Prostate gland (tissue), 2 donors: ENCODE measurements around the gene TWF2. TPM values are rescaled to one million over a fixed set of nuclear protein-coding genes. Genes with fewer than 3 reads are reported as not detected.

Source experiments
- DNase-seq: peaks from one replicate; pipeline ENCODE4 v3.0.0-alpha.2; 2019; ENCODE audit warnings: low spot score
- H3K27ac ChIP-seq, 2 donors: fragments of 200-600 bp; sonication (generic); 2 replicates each; pipeline ENCODE4 v1.5.1; 2017 to 2019
- H3K27me3 ChIP-seq: fragments of 200-600 bp; sonication (generic); replicated peaks from 2 replicates; pipeline ENCODE4 v1.5.1; 2019; ENCODE audit not compliant: insufficient read depth
- H3K36me3 ChIP-seq, 2 donors: fragments of 200-600 bp; sonication (generic); 1 replicate in 1 of 2; 2 replicates in 1 of 2; pipeline versions ENCODE4 v1.5.1 to v1.8.1; 2017 to 2019
- H3K4me1 ChIP-seq: fragments of 200-600 bp; sonication (generic); replicated peaks from 2 replicates; pipeline ENCODE4 v1.5.1; 2019
- H3K4me3 ChIP-seq, 2 donors: fragments of 200-600 bp; sonication (generic); 2 replicates each; pipeline ENCODE4 v1.5.1; 2017 to 2019
- H3K9me3 ChIP-seq: fragments of 200-600 bp; sonication (generic); 2 replicates; pipeline ENCODE4 v1.5.1; 2017
- CTCF ChIP-seq, 4 experiments: fragments of 200-600 bp in 2 of 4; fragments of 450-650 bp in 2 of 4; sonication (generic) in 2 of 4; IDR thresholded peaks; 1 replicate in 3 of 4; 2 replicates in 1 of 4; pipeline ENCODE4 v1.5.1; 2016 to 2019; ENCODE audit warnings: antibody characterized with exemption in 4 of 4, mild to moderate bottlenecking in 2 of 4, moderate library complexity in 2 of 4
- POLR2A ChIP-seq: fragments of 450-650 bp; IDR thresholded peaks from one replicate; pipeline ENCODE4 v1.6.1; 2016; ENCODE audit warnings: antibody characterized with exemption, mild to moderate bottlenecking
- POLR2AphosphoS5 ChIP-seq: sonication (generic); formaldehyde crosslinking; IDR thresholded peaks from one replicate; pipeline ENCODE4 v1.6.1; 2017; ENCODE audit warnings: antibody characterized with exemption
- WGBS: methylation state at CpG from one replicate; pipeline ENCODE4 v1.1.5; 2018; 5-methylcytosine and 5-hydroxymethylcytosine counted together
- intact Hi-C: fragments of 100-400 bp; cut with DNase I; formaldehyde crosslinking; loops from one replicate; pipeline ENCODE4 v1.14.2; 2022
- total RNA-seq, 2 donors: library from RNA; depleted of rRNA; stranded (reverse); fragments of >200 nt; gene quantifications; one replicate each; pipeline ENCODE4 v1.1.0, GENCODE V29; 2016

The TWF2 gene
- total RNA-seq, 2 donors from 2014 or later, result 60.9 to 65.5 TPM

DNA sequence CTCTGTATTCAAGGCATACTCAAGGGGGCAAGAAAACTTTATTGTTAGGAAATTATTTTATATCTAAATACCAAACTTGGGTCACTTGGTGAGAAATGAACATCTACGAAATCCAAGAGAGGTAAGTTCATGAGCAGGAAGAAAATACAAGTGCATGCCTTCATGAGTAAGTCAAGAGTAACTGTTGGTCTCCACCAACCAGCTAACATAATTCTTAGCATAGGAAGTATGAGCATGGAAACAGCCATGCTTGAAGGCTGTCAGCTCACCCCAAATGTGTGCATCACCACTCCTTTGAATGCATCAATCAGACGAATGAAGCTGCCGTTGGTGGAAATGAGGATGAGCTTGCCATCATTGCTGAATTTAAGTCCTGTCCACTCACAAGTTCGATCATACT is 20.5 kb upstream of the TWF2 start:
- Histone ChIP-seq H3K4me3 (no peak overlapping the region), H3K36me3 (peaks cover 15 to 45% of the 10 kb centered on the region in 2 donors), H3K27ac (no peak overlapping the region), H3K27me3 (no peaks in the 10 kb centered on the region), H3K9me3 (no peaks in the 10 kb centered on the region), H3K4me1 (peaks cover 13% of the 10 kb centered on the region)
- TF ChIP-seq CTCF (IDR thresholded peaks at IDR 0.05), result no peak
- TF ChIP-seq POLR2AphosphoS5, result no peak
- TF ChIP-seq POLR2A, result no peak
- intact Hi-C loops, result no loop called here
- DNase-seq, result no peak
- 89% methylated on average over 4 of the region's 4 CpGs for WGBS

GRCh38 chr3:52259035-52259434 is 20.1 kb upstream of the TWF2 start:
- no peak overlapping the region for H3K27ac ChIP-seq
- no peaks in the 10 kb centered on the region for H3K9me3 ChIP-seq
- 57% methylated on average over 1 of the region's 1 CpG for whole genome bisulfite sequencing
- no peak for TF ChIP-seq POLR2AphosphoS5
- no peak for TF ChIP-seq POLR2A
- TF ChIP-seq CTCF (IDR thresholded peaks at IDR 0.05), result no peak
- no peaks in the 10 kb centered on the region for H3K27me3 ChIP-seq
- no peak for DNase-seq
- H3K4me3 ChIP-seq, result no peak overlapping the region
- peaks cover 13% of the 10 kb centered on the region for H3K4me1 ChIP-seq
- intact Hi-C loops, result no loop called here
- H3K36me3 ChIP-seq, result peaks cover 15 to 45% of the 10 kb centered on the region in 2 donors

DNA sequence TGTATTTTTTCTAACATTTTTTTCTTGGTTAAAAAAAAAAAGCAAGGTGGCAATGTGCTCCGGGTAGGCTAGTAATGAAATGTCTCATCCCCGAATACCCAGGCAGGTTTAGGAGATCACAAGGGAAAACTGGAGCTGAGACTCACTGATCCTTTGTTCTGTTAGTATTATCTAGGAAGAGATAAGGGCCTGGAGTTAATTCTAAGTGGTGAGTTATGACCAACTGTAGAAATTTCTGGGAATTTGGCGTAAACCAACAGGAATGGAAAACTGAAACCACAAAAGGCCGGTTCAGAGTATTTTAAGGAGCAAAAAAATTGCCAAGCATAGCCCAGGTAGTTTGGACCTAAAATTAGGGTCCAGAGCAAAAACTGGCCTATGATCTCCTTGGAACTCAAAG is 19.0 kb upstream of the TWF2 start:
- no peak overlapping the region for H3K27ac ChIP-seq
- no peak for DNase-seq

DNA sequence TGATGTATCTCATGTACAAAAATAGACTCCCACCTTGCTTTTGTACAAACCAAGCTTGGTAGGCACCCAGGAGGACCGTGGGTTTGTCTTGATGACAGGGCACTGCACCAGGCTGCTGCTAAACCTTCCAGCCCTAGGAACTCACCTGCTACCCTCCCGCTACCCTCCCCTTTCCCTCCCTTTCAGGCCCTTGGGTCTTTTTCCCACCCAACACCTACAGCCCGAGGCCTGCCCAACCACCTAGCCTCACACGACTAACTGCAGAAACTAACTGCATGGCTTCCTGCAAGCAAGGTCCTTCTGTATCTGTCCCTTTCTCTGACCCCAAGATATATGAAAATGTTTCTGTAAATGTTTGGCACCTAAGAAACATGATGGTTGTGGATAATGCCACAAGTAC is 17.7 kb upstream of the TWF2 start:
- 67% methylated on average over 4 of the region's 4 CpGs for WGBS
- Histone ChIP-seq H3K4me1 (no peaks in the 10 kb centered on the region), H3K9me3 (no peaks in the 10 kb centered on the region), H3K27ac (no peak overlapping the region), H3K27me3 (no peaks in the 10 kb centered on the region), H3K36me3 (peaks cover 15 to 45% of the 10 kb centered on the region in 2 donors), H3K4me3 (no peak overlapping the region)
- intact Hi-C loops, result no loop called here
- no peak for DNase-seq
- TF ChIP-seq POLR2A, result no peak
- TF ChIP-seq CTCF (IDR thresholded peaks at IDR 0.05), result no peak
- no peak for TF ChIP-seq POLR2AphosphoS5

More for the DNA sequence above, 19.0 kb upstream of the TWF2 start:
- intact Hi-C loops, result no loop called here
- no peak for TF ChIP-seq POLR2A
- no peak for TF ChIP-seq CTCF (IDR thresholded peaks at IDR 0.05)
- Histone ChIP-seq H3K4me3 (no peak overlapping the region), H3K4me1 (peaks cover 3% of the 10 kb centered on the region), H3K27me3 (no peaks in the 10 kb centered on the region), H3K9me3 (no peaks in the 10 kb centered on the region), H3K36me3 (peaks cover 15 to 45% of the 10 kb centered on the region in 2 donors)
- 65% methylated on average over 4 of the region's 4 CpGs for WGBS

DNA sequence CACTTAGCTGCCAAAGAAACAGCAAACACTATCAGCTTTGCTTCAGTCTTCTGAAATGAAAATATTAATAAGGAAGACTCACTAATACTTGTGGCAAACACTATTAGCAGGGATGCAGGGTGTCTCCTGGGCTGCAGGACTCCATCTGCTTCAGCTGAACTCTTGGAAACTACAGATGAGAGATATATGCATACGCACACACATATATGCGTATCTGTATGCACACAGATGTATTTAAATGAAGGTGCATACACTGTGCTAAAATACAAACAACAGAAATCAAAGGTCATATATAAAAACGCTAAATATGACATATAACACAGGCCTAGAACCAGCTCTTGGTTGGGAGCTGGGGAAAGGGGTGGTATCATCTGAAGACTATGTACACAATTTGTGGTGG is 17.2 kb upstream of the TWF2 start:
- no peaks in the 10 kb centered on the region for H3K4me1 ChIP-seq
- H3K36me3 ChIP-seq, result peaks cover 13 to 40% of the 10 kb centered on the region in 2 donors
- no peaks in the 10 kb centered on the region for H3K9me3 ChIP-seq
- no peak for DNase-seq
- TF ChIP-seq POLR2AphosphoS5, result no peak
- TF ChIP-seq POLR2A, result no peak
- TF ChIP-seq CTCF (IDR thresholded peaks at IDR 0.05), result no peak
- WGBS, result 91% methylated on average over 3 of the region's 3 CpGs
- intact Hi-C loops, result no loop called here
- no peaks in the 10 kb centered on the region for H3K27me3 ChIP-seq
- H3K27ac ChIP-seq, result no peak overlapping the region
- H3K4me3 ChIP-seq, result no peak overlapping the region
